HG02884 (cell line): Measurements from ENCODE around the gene CCDC152.

ENCODE experiments used
- ATAC-seq: cut with Tn5 transposase; IDR thresholded peaks from one replicate; pipeline ENCODE4 v1.9.1; 2021; ENCODE audit warnings: mild to moderate bottlenecking, moderate library complexity; ENCODE audit not compliant: unreplicated experiment

Gene CCDC152

GRCh38 chr5:42779083-42779482, 22.5 kb downstream of the CCDC152 start:
- no peak for ATAC-seq

DNA sequence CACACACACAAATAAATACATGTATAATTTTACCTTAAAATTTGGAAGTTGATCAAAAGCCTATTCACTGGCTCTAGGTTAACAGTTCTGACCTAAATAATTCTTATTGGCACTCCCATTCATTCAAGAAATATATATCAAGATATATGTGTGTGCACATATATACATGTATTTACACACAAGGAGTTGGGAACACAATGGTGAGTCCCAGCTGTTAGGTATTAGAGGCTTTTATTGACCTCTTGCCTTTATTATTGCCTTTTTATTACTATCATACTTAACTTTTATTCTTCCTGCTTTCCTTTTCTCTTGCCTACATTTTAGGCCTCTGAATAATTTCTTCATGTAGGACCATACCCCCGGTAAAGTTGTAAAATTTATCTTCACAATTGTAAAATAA, 25.0 kb downstream of the CCDC152 start:
- ATAC-seq, result no peak

DNA sequence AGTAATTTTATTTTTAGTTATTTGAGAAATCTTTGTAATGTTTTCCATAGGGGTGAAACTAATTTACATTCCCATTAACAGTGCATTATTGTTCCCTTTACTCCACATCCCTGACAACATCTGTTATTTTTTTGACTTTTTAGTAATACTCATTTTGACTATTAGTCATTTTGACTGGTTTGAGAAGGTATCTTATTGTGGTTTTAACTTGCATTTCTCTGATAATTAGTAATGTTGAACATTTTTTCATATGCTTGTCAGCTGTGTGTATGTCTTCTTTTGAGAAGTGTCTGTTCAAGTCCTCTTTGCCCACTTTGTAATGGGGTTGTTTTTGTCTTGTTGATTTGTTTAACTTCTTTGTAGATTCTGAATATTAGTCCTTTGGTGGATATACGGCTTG, 27.5 kb downstream of the CCDC152 start:
- ATAC-seq, result no peak

DNA sequence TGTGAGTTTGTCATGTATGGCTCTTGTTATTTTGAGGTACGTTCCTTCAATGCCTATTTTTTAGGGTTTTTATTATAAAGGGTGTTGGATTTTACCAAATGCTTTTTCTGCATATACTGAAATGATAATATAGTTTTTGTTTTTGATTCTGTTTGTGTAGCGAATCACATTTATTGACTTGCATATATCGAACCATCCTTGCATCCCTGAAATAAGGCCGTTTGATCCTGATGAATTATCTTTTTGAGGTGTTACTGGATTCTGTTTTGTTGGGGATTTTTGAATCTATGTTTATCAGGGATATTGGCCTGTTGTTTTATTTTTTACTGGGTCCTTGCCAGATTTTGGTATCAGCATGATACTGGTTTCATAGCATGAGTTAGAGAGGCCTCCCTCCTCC, 29.1 kb downstream of the CCDC152 start:
- no peak for ATAC-seq

- no peak for ATAC-seq
Measured at GRCh38 chr5:42787073-42787472, 30.5 kb downstream of the CCDC152 start.

GRCh38 chr5:42787845-42788244, 31.2 kb downstream of the CCDC152 start:
- ATAC-seq, result no peak

DNA sequence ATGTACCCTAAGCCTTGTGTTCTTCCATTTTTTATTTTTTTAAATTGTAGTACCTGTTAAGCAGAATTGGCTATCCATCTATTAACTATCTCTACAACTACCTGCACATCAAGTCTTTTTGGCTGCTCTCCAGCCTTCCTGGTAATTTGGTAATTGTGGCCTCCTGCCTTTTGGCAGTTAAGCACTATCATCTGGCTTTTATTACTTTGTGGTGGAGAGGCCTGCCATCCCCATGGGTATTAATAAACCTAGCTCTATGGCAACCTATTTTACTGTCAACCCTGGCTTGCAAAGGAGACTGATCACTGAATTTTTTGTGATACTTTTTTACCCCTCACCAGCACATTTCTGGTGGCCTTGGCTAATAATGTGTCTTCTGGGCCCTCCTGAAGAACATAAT, 34.5 kb downstream of the CCDC152 start:
- ATAC-seq, result no peak

- ATAC-seq, result no peak
Measured at GRCh38 chr5:42798284-42799240, 41.9 kb downstream of the CCDC152 start.

GRCh38 chr5:42799241-42799608, 42.6 kb downstream of the CCDC152 start:
- no peak for ATAC-seq

DNA sequence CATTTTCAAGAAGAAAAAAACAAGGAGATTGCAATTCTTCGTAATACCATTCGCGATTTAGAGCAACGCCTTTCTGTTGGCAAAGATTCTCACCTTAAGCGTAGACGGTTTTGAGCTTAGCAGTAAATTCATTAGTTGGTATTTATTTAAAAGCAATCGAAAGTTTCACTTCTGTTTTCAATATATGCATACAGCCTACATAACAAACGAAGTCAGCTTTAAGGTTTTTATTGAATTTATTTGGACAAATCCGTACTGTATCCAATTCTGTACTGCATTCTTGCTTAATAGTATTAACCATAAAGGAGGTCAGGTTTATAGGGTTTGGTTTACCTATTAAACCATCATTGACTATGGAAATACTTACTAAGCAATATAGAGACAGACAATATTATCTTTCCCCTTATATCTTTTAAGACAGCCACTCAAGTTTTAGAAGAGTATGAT, 43.1 kb downstream of the CCDC152 start:
- no peak for ATAC-seq

DNA sequence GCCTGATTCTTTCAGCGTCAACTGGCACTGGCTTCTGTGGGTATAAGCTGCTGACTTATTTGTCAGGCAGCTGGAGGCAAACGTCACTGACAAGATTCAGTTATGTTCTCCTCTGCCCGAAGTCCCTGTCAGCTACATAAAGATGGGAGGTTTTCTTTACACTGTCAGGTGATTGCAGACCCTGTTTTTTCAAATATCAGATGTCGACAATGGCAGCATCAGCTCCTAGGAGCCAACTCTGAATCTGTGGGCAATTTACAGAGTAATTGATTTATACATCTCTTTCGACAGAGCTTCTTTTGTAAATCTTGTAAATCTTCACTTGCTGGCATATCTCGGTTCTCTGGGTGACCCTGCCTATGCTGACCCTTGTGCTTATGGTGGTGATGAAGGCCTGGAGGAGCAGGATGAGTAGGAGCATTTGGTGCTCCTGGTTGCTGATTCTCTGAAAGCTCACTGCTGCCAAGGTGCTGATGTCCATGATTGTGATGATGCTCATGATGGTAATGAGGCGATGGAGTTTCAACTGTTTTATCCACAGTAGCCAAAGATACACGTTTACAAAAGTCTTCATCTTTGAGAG, 44.2 kb downstream of the CCDC152 start:
- no peak for ATAC-seq

GRCh38 chr5:42801516-42802166, 45.0 kb downstream of the CCDC152 start:
- ATAC-seq, result no peak

DNA sequence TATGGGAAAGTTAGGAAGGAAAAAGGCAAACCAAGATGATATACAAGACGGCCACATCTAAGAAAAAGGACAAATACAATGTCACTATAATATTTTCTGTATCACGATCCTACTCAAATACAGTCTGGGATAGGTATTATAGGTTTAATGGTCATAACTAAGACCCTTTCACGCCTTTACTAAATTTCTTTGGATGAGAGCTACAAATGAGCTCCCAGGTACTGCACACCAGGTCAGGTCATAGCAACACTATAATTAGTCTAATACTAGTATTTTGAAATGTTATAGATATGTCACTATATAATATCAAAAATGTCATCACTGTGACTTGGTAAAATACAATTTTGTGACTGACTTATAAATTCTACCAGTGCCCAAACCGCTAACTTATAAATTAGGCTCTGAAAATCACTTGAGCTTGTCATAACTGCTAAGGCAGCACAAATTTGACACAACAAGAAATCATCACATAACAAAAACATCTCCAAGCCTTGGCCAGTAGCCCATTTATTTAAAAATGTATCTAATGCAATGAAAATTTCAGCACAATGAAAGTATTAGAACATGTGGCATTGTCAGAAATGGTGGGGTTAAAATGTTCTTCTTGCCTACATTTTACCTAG, 48.2 kb downstream of the CCDC152 start:
- ATAC-seq, result no peak

GRCh38 chr5:42806004-42806700, 49.5 kb downstream of the CCDC152 start:
- no peak for ATAC-seq

DNA sequence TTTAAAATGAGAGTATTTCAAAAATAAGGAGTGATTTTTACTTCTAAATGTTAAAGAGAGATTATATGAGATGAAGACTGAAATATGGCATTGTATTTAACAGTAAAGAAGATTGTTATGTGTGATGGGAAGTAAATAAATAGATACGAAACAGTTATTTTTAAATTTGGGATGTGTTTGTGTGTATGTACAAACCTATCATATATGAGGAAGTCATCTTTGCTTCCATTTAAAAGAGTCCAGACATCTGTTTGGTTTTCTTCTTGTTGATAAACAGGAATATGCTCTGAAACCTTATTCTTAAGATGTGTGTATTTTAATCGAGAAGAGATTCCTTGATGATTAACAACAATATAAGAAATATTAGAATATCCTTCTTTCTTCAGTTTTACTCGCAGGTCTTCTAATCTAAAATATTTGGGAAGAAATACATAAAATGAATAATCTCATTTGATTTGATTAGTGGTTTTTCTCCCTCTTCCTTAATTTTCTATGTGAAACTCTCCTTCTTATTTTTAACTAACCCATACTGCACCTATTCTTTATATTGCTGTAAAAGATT, 50.2 kb downstream of the CCDC152 start:
- ATAC-seq, result no peak

- ATAC-seq, result no peak
Measured at GRCh38 chr5:42807722-42808447, 51.3 kb downstream of the CCDC152 start.

- no peak for ATAC-seq
Measured at GRCh38 chr5:42808888-42809611, 52.4 kb downstream of the CCDC152 start.

GRCh38 chr5:42810834-42811590, 54.4 kb downstream of the CCDC152 start:
- no peak for ATAC-seq
